Fibroblast of upper back skin (primary cell): ENCODE data around the gene VPS39.

Experiments used
- DNase-seq: peaks from one replicate; pipeline ENCODE4 v3.0.0-alpha.2; 2013

The VPS39 gene

GRCh38 chr15:42120285-42120684 lies 87.8 kb downstream of the VPS39 start:
- no peak for DNase-seq

- DNase-seq, result no peak
Measured at GRCh38 chr15:42119446-42119760, 88.7 kb downstream of the VPS39 start.

DNA sequence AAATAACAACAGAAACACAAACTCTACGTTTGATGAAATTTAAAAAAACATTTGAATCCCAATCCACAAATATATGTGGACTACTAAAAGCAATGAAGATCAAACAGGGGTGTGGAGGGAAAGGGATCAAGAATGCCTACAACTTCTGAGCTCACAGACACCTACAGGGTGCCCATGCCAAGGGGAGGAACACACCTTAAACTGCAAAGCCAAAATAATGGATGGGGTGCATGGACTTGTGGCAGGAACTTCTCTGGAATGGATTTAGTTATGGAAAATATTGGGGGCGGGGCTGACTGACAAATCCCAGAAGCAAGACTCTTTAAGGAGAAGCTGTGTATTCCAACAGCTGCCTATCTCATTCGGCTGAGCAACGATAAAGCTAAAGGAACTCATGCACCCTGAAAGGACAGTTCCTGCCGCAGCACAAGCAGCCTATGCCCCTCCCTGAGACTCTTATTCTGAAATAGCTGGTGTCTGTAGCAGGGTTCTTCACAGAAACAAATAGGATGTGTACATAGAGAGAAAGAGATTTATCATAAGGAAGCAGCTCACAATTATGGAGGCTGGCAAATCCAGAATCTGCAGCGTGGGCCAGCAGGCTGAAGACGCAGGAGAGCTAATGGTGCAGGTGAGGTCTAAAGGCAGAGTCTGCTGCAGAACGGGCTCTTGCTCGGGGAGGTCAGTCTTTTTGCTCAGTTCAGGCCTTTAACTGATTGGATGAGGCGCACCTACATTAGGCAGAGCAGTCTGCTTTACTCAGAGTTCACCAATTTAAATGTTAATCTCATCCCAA lies 89.3 kb downstream of the VPS39 start:
- DNase-seq, result no peak

DNA sequence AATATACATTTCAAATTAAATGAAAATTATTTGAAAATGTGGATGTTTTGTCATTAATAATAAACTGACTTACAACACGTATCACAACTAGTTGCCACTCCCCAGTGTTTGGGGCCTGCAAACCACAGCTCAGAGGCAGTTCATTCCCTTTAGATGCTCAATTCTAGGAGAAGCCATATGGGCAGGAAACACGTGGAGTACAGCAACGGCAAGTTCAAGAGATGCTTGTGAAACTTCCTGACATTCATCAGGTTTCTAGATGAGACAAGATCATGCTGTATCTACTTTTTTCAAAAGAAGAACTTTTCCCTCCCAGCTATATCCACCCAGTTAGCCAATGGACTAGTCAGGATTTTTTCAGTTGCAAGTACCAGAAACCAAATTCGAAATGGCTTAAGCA lies 96.2 kb downstream of the VPS39 start:
- DNase-seq, result no peak

GRCh38 chr15:42110367-42110766 lies 97.7 kb downstream of the VPS39 start:
- DNase-seq, result no peak

GRCh38 chr15:42108806-42109205 lies 99.3 kb downstream of the VPS39 start:
- DNase-seq, result no peak
